ENCODE data around the gene VPS9D1.
A peak's percentile ranks its signal among the peaks of the same experiment; 100 is the strongest.
"Not testable (repeated sequence)": the region's sequence is repeated elsewhere in the genome, so short reads cannot be mapped to it uniquely, and the experiment has no call there.

VPS9D1 gene

GRCh38 chr16:89709166-89709565 is 11.5 kb downstream of the VPS9D1 start:
- DNase-seq (ENCODE audit: low read depth), result no peak

DNA sequence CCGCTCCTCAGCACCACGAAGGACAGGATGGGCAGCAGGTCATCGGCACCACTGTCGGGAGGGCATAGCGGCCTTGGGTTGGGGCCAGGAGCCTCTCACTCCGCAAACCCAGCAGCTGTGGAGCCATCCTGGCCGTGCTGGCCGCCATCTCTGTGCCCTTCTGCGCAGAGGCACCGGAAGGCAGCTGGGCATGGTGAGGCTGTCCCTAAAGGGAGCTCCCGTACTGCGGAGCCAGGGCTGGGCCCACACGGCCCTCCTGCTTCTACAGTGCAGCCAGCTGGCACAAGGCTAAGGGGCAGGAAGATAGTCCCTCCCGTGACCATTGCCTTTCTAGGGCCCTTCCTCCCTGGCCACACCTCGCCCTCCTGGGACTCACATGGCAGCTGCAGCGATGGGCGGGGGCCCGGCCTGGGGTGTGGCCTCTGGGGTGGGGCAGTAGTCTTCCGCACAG is 12.2 kb downstream of the VPS9D1 start:
- no peak for DNase-seq (ENCODE audit: low read depth)

DNA sequence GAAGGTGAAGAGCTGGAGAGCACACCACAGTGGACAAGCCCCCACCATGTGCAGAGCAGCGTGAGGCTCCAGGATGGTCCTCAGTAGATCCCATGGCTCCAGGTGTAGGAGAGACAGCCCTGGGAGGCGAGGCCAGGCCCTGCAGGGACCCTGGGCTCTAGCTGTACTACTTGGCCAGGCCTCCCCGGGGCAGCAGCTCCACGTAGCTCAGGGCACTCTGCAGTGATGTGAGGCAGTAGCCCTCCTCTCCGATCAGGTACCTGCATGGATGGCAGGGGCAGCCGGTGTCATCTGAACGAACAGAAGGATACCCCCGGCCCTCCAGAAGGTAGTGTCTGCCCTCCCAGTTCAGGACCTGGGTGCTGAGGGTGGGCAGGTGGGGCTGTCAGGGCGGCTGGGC is 13.0 kb downstream of the VPS9D1 start:
- DNase-seq (ENCODE audit: low read depth), result no peak

GRCh38 chr16:89706518-89707260 is 14.0 kb downstream of the VPS9D1 start:
- DNase-seq (ENCODE audit: low read depth), result no peak

DNA sequence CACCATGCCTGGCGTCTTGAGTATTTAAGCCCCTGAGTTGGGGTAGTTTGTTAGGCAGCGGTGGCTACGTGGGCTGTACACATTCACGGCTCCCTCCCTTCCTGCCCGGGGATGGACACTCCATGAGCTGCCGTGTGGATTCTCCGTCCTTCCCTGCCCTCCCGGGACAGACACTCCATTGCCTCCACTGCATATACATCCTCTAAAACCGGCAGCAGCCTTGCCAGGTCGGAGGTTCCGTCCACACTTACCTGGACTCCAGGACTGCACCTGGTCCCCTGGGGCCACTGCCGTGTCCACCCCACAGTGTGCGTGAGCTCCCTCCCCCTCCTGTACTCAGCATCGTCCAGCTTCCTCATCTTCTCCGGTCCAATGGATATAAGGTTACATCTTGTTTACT is 15.7 kb downstream of the VPS9D1 start:
- no peak for DNase-seq (ENCODE audit: low read depth)

DNA sequence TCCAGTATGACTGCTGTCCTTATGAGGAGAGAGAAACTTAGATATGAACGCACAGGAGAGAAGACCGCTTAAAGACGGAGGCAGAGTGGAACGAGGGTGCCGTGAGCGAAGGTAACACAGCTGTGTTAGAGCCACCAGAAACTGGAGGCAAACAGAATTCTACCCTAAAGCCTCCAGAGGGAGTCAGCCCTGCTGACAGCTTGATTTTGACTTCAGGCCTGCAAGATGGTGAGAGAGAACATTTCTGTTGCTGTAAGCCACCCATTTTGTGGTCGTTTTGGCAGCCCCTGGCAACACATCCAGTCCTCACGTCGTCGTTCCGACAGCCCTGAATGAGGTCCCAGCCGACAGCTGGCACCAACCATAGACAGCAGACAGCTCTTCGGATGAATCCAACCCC is 16.4 kb downstream of the VPS9D1 start:
- no peak for DNase-seq (ENCODE audit: low read depth)

DNA sequence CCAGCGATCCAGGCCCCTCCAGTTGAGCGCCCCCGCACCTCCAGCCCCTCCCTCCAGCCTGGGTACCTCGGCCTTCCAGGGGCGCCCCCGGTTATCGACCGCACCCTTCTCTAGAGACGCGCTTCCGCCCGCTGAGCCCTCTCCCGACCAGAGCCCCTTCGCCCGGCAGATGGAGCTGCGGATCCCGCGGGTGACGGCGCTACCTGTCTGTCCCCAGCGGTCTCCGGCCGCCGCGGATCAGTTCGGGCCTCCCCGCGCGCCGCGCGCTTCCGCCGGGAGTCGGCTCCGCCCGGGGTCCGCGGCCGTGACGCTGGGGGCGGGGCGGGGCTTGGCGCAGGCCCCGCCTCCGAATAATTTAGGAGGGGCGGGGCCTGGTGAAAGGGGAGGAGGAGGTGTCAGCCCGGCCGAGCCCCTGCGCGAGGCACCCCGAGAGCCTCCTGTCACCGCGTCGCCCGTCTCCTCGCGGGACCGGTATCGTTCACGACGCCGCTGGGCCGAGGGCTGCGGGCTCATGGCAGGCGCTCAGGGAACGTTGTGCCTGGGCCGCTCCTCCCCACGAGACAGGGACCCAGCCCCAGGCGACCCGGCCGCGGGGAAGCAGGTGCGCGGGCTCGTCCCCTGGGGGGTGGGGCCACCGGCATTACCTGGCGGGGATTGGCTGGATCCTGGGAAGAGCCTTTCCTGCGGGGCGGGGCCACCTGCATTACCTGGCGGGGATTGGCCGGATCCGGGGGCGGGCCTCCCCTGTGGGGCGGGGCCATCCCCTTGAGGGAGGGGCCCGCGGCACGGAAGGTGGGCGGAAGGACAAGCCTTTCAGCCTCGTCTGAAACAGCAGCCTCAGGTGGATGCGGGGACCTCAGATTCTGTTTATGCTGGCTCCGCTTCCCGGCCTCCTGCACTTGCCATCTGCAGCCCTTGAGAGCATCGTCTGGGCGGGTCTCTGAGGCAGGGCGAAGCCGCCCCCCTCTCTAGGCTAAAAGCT is 19.0 kb downstream of the VPS9D1 start, which contains the start of gene SPATA2L:
Gene SPATA2L, minus strand, starts transcription at position 281 of the 982 bp plus-strand sequence. CDS start 473 bp downstream, outside the sequence.
- no peak for DNase-seq (ENCODE audit: low read depth)

DNA sequence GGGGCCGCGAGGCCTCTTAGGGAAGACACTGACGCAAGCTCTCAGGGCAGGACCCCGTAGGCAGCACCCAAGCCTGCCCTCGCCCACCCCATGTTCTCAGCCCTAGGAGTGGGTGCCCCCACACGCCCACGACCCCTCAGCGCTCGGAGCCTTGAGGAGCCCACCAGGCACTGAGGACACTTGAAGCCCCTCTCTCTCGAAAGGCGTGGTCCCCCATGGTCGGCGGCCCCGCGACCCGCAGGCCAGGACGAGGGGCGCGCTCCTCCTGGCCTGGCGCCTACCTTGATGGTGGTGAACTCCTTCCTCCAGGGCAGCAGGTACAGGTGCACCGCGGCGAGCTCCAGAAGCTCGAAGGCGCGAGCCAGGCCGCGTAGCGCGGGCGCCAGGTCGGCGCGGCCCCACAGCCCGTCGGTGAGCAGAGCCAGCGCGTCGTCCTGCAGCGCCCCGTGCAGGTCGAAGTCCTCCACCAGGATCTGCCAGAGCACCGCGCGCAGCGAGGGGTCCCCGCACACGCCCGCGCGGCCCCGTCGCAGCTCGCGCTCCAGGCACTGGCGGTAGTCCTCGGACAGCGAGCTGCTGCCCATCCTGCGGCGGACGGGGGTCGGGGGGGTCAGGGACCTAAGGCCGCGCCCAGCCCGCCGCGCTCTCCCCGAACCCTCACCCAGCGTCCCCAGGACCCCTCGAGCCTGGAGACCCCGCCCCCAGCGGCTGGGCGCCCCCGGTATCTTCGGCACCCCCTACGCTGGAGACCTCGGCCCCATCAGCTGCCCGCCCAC is 19.9 kb downstream of the VPS9D1 start:
- no peak for DNase-seq (ENCODE audit: low read depth)

GRCh38 chr16:89700100-89700648 is 20.5 kb downstream of the VPS9D1 start:
- peak; percentile 93 for DNase-seq (ENCODE audit: low read depth)

GRCh38 chr16:89699629-89700099 is 21.0 kb downstream of the VPS9D1 start:
- not testable (repeated sequence) for DNase-seq (ENCODE audit: low read depth)

- DNase-seq (ENCODE audit: low read depth), result not testable (repeated sequence)
Observed at GRCh38 chr16:89698717-89699116, 22.0 kb downstream of the VPS9D1 start.

GRCh38 chr16:89697616-89698331 is 22.9 kb downstream of the VPS9D1 start:
- DNase-seq (ENCODE audit: low read depth), result no peak

GRCh38 chr16:89697161-89697615 is 23.5 kb downstream of the VPS9D1 start:
- no peak for DNase-seq (ENCODE audit: low read depth)

GRCh38 chr16:89696670-89697128 is 24.0 kb downstream of the VPS9D1 start:
- no peak for DNase-seq (ENCODE audit: low read depth)

- no peak for DNase-seq (ENCODE audit: low read depth)
Observed at GRCh38 chr16:89695875-89696669, 24.6 kb downstream of the VPS9D1 start.

DNA sequence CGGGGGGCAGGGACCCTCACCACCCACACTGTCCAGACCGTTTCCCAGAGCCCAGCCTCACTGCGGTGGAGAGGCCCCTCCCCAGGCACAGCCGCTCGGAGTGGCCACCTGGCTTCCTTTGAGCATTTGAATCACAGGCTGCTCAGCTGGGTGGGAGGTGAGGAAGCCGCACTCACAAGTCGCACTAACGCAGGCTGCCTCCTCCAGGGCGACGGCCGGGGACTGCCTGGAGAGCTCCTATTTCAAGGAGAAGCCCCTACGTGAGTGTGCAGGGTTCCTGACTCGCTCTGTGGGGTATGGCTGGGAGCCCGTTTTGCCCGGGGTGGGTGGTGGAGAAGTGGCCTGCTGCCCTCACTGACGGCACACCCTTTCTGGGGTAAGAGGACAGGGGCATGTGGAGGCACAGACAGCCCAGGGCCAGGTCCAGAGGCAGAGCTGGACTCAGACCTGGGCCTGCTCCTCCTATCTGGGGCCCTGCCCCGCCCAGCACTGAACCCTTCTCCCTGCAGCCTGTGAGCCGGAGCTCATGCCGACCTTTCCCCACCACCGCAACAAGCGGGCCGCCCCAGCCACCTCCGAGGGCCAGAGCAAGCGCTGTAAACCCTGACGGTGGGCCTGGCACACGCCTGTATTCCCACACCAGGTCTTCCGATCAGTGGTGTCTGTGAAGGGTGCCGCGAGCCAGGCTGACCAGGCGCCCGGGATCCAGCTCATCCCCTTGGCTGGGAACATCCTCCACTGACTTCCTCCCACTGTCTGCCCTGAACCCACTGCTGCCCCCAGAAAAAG is 25.4 kb downstream of the VPS9D1 start:
- no peak for DNase-seq (ENCODE audit: low read depth)

GRCh38 chr16:89694784-89695085 is 26.0 kb downstream of the VPS9D1 start:
- not testable (repeated sequence) for DNase-seq (ENCODE audit: low read depth)

- DNase-seq (ENCODE audit: low read depth), result no peak
Observed at GRCh38 chr16:89693931-89694783, 26.5 kb downstream of the VPS9D1 start.
